HG02759 (cell line): ENCODE results near the gene NLRC5.
A peak's percentile ranks its signal among the peaks of the same experiment; 100 is the strongest.

Experiments used
- ATAC-seq: cut with Tn5 transposase; IDR thresholded peaks from one replicate; pipeline ENCODE4 v1.9.1; 2021; ENCODE audit warnings: mild to moderate bottlenecking, moderate library complexity; ENCODE audit not compliant: unreplicated experiment

NLRC5 gene

GRCh38 chr16:56988948-56989945, at the start of gene NLRC5:
Gene NLRC5 (plus strand): TSS chr16:56989557. CDS start chr16:57020713, 31,156 bp downstream.
- ATAC-seq: peak; percentile 86

GRCh38 chr16:56939801-56940200, 49.6 kb upstream of the NLRC5 start:
- ATAC-seq: no peak

GRCh38 chr16:56941092-56941491, 48.3 kb upstream of the NLRC5 start:
- ATAC-seq: no peak

- no peak for ATAC-seq
Observed at GRCh38 chr16:56941856-56942331, 47.5 kb upstream of the NLRC5 start.

- no peak for ATAC-seq
Observed at GRCh38 chr16:56943761-56944375, 45.5 kb upstream of the NLRC5 start.

- ATAC-seq: peak; percentile 49
Observed at GRCh38 chr16:56944954-56945839, 44.2 kb upstream of the NLRC5 start.

GRCh38 chr16:56945847-56946527, 43.4 kb upstream of the NLRC5 start:
- no peak for ATAC-seq

- no peak for ATAC-seq
Observed at GRCh38 chr16:56946767-56947603, 42.4 kb upstream of the NLRC5 start.

GRCh38 chr16:56947604-56947995, 41.8 kb upstream of the NLRC5 start:
- ATAC-seq: no peak

- ATAC-seq: no peak
Observed at GRCh38 chr16:56948234-56948633, 41.1 kb upstream of the NLRC5 start.

GRCh38 chr16:56950051-56950450, 39.3 kb upstream of the NLRC5 start:
- no peak for ATAC-seq

- ATAC-seq: no peak
Observed at GRCh38 chr16:56950455-56950854, 38.9 kb upstream of the NLRC5 start.

- ATAC-seq: peak; percentile 71
Observed at GRCh38 chr16:56950881-56951771, 38.2 kb upstream of the NLRC5 start.

- no peak for ATAC-seq
Observed at GRCh38 chr16:56953006-56953405, 36.4 kb upstream of the NLRC5 start.

- no peak for ATAC-seq
Observed at GRCh38 chr16:56956076-56956475, 33.3 kb upstream of the NLRC5 start.

- no peak for ATAC-seq
Observed at GRCh38 chr16:56956756-56957155, 32.6 kb upstream of the NLRC5 start.

- ATAC-seq: no peak
Observed at GRCh38 chr16:56960681-56961281, 28.6 kb upstream of the NLRC5 start.

- no peak for ATAC-seq
Observed at GRCh38 chr16:56961386-56961785, 28.0 kb upstream of the NLRC5 start.
